HG03064 (cell line): ENCODE data around the gene SLC25A6.
"Not testable (repeated sequence)": the region's sequence is repeated elsewhere in the genome, so short reads cannot be mapped to it uniquely, and the experiment has no call there.

Experiments
- ATAC-seq: cut with Tn5 transposase; IDR thresholded peaks from one replicate; pipeline ENCODE4 v1.9.1; 2021; ENCODE audit warnings: low read depth; ENCODE audit not compliant: unreplicated experiment

Gene SLC25A6

DNA sequence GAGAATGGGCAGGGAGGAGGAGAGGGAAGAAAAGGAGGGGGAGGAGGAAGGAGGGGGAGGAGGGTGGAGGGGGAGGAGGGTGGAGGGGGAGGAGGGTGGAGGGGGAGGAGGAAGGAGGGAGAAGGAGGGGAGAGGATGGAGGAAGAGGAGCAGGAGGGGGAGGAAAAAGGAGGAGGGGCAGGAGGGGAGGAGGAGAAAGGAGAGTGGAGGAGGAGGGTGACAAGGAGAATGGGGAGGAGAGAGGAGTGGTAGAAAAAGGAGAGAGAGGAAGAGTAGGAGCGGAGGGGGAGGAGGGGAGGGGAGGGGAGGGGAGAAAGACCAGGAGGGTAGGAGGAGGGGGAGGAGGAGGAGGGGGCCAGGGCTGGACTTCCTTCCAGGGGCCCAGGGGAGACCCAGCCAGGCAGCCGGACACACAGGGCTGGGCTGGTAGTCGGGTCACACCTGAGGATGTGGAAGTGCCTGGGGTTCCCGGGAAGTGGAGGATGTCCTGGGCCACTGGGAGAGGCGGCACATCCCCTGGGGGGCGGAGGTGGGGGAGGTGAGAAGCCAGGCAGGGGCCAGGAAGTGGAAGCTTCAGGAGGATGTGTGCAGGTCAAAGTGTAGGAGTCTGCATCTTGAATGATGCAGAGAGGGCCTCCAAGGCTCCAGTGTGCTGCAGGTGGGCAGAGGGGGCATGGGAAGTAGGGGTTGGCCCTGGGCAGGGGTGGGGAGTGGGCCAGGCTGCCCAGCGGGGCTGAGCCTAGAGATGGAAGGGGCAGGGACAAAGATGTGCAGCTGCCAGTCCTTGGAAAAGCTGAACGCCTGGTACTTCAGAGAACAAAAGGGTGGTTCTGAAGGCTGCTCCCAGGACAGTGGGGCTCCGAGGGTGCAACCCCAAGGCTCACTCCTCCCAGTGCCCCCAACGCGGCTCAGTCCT lies 36.5 kb downstream of the SLC25A6 start:
- ATAC-seq = no peak

DNA sequence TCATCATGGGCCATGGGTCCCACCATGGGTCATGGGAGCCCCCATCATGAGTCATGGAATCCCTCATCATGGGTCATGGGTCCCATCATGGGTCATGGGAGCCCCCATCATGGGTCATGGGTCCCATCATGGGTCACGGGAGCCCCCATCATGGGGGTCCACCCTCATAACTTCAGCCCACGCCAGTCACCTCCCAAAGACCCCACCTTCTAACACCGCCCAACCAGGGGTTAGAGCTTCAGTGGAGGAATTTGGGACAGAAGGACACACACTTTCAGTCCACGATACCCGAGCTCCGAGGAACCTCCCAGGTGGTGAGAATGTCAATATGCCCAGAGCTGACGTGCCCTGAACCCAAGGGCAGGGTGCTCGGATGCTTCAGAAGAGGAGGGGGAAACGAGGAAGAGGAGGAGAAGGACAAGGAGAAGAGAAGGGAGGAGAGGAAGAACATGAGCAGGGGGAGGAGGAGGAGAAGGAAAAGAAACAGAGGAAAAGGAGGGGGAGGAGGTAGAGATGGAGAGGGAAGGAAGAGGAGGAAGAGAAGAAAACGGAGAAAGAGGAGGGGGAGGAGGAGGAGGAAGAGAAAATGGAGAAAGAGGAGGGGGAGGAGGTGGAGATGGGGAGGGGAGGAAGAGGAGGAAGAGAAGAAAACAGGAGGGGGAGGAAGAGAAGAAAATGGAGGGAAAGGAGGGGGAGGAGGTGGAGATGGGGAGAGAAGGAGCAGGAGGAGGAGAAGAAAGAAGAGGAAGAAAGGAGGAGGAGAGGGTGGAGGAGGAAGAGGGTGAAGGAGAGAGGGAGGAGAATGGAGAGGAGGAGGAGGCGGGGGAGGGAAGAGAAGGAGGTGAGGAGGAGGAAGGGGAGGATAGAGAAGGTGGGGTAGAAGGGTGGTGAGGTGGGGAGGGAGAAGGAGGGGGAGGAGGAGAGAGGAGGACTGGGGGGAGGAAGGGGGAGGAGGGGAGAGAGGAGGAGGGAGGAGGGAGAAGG lies 37.6 kb downstream of the SLC25A6 start:
- ATAC-seq = no peak

DNA sequence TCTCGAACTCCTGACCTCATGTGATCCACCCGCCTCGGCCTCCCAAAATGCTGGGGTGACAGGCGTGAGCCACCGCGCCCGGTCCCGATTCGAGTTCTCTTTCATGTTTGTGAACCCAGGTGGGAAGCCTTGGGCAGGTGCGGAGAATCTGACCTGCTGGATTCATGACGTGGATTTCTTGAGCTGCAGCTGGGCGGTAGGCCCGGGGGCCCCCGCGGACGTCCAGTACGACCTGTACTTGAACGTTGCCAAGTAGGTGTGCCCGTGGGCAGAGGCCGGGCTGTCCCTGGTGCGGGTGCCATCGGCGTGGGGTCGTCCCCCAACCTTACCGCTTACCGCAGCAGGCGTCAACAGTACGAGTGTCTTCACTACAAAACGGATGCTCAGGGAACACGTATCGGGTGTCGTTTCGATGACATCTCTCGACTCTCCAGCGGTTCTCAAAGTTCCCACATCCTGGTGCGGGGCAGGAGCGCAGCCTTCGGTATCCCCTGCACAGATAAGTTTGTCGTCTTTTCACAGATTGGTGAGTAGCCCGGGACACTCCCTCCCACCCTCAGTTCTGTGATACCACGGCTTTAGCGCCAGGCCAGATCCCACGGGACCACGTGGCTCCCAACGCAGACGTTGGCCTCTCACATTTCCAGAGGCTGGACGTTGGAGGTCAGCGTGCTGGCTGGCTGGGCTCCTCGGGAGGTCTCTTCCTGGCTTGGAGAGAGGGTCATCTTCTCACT lies 39.8 kb downstream of the SLC25A6 start:
- no peak for ATAC-seq

DNA sequence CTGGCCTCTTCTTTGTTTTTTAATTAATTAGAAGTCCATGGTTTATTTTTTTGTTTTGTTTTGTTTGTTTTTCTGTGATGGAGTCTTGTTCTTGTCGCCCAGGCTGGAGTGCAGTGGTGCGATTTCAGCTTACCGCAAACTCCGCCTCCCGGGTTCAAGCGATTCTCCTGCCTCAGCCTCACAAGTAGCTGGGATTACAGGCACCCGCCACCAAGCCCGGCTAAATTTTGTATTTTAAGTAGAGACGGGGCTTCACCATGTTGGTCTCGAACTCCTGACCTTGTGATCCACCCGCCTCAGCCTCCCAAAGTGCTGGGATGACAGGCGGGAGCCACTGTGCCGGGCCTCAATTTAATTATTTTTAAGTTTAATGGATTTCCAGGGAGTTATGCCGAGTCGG lies 42.3 kb downstream of the SLC25A6 start:
- not testable (repeated sequence) for ATAC-seq

DNA sequence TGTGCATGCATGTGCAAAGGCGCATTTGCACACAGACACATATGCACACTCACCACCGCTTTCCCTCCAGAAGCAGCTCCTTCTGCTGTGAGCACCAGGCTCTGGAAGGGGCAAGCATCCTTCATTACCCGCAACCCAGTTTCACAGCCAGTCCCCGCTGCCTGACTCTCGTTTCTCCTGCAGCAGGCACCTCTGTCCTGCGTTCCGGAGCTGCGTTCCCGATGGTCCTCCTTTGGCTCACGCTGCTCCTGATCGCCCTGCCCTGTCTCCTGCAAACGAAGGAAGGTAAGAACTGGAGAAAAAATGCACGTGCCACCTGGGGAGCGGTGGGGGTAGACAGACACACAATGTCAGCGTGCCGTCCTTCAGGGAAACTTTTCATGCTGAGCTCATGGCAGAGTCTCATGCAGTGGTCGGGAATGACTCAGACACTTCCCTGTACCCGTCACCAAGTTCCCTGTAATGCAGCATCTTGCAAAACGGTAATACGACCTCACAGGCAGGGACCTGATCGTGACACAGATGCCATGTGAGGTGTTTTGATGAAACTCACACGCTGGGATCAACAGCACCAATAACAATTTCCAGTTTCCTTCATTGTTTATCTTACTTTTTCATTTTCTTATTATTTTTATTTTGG lies 50.2 kb downstream of the SLC25A6 start:
- ATAC-seq = no peak

DNA sequence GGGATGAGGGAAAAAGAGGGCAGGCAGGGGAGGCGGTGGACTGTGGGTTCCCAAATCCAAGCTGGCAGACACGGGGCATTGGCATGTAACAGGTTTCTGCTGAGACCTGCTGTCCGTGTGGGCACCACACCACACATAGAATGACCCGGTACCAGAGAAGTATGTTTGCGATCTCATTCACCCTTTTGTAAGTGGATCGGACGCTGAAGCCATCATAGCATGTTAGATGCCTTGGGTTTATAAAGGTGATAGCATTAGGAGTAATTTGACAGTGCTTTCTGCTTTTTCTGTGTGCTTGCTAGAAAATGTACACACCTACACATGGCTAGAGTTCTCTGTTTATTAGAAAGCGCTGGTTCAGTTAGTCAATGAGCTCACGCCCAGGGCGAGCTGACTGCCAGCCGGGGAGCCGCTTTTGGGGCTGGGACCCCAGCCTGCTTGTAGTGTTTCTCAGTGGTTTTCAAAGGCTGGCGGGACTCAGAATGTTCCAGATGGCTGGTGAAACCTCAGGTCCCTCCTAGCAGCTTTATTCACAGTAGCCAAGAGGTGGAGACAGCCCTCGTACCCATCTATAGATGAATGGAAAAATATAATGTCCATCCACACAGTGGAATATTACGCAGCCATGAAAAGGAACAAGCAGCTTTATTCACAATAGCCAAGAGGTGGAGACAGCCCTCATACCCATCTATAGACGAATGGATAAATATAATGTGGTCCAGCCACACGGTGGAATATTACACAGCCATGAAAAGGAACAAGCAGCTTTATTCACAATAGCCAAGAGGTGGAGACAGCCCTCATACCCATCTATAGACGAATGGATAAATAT lies 54.7 kb downstream of the SLC25A6 start:
- peak; percentile 29 for ATAC-seq

DNA sequence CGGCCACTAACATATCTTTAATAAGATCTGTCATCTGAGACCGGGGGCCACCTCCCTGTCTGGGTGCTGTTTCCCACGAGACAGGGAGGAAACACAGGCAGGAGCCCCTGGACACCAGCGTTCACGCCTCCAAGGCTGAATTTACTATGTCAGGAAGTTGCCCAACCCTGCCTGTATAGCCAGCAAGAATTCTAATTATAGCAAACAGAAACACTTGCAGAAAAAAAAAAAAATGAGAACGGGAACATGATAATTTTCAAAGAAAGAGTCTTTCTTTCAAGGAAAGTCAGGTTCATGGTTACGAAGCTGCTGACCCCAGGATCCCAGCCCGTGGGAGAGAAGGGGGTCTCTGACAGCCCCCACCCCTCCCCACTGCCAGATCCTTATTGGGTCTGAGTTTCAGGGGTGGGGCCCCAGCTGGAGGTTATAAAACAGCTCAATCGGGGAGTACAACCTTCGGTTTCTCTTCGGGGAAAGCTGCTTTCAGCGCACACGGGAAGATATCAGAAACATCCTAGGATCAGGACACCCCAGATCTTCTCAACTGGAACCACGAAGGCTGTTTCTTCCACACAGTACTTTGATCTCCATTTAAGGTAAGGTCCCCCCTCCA lies 55.5 kb downstream of the SLC25A6 start, which contains the start of gene IL3RA:
TSS of gene IL3RA (plus strand) at position 455 of the 613 bp plus-strand sequence. CDS start 4,981 bp downstream, outside the sequence.
- peak; percentile 73 for ATAC-seq
